HCT116 (cell line): ENCODE data around the gene LCMT2.

Experiments used
- JUND ChIP-seq: IDR thresholded peaks from 2 replicates; pipeline ENCODE4 v1.6.1; 2012
- REST ChIP-seq: IDR thresholded peaks from 2 replicates; pipeline ENCODE4 v1.6.1; 2012; ENCODE audit warnings: low read depth
- SIN3A ChIP-seq: IDR thresholded peaks from 2 replicates; pipeline ENCODE4 v1.6.1; 2012; ENCODE audit warnings: low read depth
- SP1 ChIP-seq: IDR thresholded peaks from 2 replicates; pipeline ENCODE4 v1.6.1; 2012; ENCODE audit warnings: low read depth
- ZNF274 ChIP-seq: fragments of 200-500 bp; sonication (Bioruptor generic); IDR thresholded peaks from 2 replicates; pipeline ENCODE4 v1.6.1; 2014; ENCODE audit warnings: mild to moderate bottlenecking, low read depth, low read length, inconsistent platforms
- TF ChIP-seq, protein P1 (sequence below), 3 experiments: fragments of 200-600 bp in 1 of 3; sonication (generic) in 1 of 3; IDR thresholded peaks in 2 of 3; conservative IDR thresholded peaks in 1 of 3; 2 replicates each; pipeline ENCODE4 v1.5.1; 2012 to 2017; ENCODE audit warnings: low read depth in 2 of 3, low read length in 2 of 3, antibody characterized with exemption in 1 of 3, borderline replicate concordance in 1 of 3, control low read depth in 1 of 3, mild to moderate bottlenecking in 1 of 3, mixed read lengths in 1 of 3, mixed run types in 1 of 3, moderate library complexity in 1 of 3; ENCODE audit not compliant: insufficient read depth in 1 of 3

- TF ChIP-seq SP1 (no peak), SIN3A (no peak), ZNF274 (no peak), REST (no peak), JUND (no peak)
- TF ChIP-seq, protein P1, sequence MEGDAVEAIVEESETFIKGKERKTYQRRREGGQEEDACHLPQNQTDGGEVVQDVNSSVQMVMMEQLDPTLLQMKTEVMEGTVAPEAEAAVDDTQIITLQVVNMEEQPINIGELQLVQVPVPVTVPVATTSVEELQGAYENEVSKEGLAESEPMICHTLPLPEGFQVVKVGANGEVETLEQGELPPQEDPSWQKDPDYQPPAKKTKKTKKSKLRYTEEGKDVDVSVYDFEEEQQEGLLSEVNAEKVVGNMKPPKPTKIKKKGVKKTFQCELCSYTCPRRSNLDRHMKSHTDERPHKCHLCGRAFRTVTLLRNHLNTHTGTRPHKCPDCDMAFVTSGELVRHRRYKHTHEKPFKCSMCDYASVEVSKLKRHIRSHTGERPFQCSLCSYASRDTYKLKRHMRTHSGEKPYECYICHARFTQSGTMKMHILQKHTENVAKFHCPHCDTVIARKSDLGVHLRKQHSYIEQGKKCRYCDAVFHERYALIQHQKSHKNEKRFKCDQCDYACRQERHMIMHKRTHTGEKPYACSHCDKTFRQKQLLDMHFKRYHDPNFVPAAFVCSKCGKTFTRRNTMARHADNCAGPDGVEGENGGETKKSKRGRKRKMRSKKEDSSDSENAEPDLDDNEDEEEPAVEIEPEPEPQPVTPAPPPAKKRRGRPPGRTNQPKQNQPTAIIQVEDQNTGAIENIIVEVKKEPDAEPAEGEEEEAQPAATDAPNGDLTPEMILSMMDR (IDR thresholded peaks at IDR 0.05 in 2 of 3, conservative IDR thresholded peaks at IDR 0.05 in 1 of 3; ENCODE audit: borderline replicate concordance in 1 of 3, insufficient read depth in 1 of 3, low read depth in 2 of 3, low read length in 2 of 3), result no peak
These were observed 5.2 kb downstream of the LCMT2 start for GRCh38 chr15:43325039-43325684.
